ENCODE data around the gene LTO1.

DNA sequence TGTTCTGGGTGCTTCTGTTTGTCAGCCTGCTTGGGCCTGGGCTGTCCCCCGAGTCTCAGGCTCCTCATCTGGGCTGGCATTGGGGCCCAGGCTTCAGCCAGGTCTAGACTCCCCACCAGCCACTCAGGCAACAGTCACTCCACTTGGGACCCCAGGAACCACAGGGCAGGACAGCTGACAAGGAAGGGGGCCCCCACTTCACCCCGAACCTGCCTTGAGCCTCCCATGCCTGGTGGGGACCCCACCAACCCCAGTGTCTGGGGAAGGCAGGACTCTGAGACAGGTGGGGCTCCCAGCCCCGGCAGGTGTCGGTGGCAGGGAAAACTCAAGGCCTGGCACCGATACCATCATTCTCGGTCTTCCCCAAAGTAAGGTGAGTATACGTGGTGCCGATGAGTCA is 11.7 kb upstream of the LTO1 start:
- TF ChIP-seq POLR2AphosphoS5 (IDR thresholded peaks at IDR 0.05), result no peak
- no peak for TF ChIP-seq CTCF (IDR thresholded peaks at IDR 0.05 in 8 of 11, conservative IDR thresholded peaks at IDR 0.05 in 3 of 11)

Data from spleen (tissue), 7 donors.